K562 (cell line): ENCODE data around the gene ETHE1. TPM values are rescaled to one million over a fixed set of nuclear protein-coding genes. Genes with fewer than 3 reads are reported as not detected.

ENCODE experiments used
- ATAC-seq: fragments of 200-7000 bp; cut with Tn5 transposase; 3 replicates; pipeline ENCODE4 v1.9.1; 2020; ENCODE audit warnings: moderate library complexity
- BruUV-seq: library from RNA; stranded (reverse); fragments of 400-500 nt; replicated peaks from 2 replicates; lab custom pipeline; 2021; lab: Mats Ljungman, UMichigan
- CTCF ChIA-PET: fragments of 300-600 bp; formaldehyde crosslinking; extraction: SDS; loops from one replicate; lab custom pipeline; 2021; ENCODE audit warnings: low intra/inter-chr PET ratio; lab: Yijun Ruan, JAX
- POLR2A ChIA-PET: fragments of 300-600, 350-650 bp; sonication (Branson Sonifier 250); formaldehyde crosslinking; extraction: SDS; loops from one replicate; lab custom pipeline; 2021; ENCODE audit warnings: antibody characterized with exemption, inconsistent platforms; lab: Yijun Ruan, JAX
- DNase-seq, 4 experiments: peaks; one replicate each; pipeline versions ENCODE4 v3.0.0 to v3.0.0-alpha.2; 2011 to 2018; ENCODE audit warnings: low spot score in 3 of 4, mixed read lengths in 3 of 4; ENCODE audit errors: extremely low read depth in 1 of 4
- FAIRE-seq: peaks from 2 replicates; lab custom pipeline; 2011; peaks lifted over from hg19 to GRCh38; lab: Jason Lieb, UNC
- H2AFZ ChIP-seq: 2 replicates; pipeline ENCODE4 v1.6.0; 2011; ENCODE audit warnings: low read depth, low read length, control low read depth, inconsistent platforms
- H3K27ac ChIP-seq: fragments of 200-600 bp; 3 replicates; pipeline ENCODE4 v1.8.0; 2011; ENCODE audit warnings: low read depth, mild to moderate bottlenecking, control low read depth, inconsistent platforms, low read length, moderate library complexity, mixed read lengths; ENCODE audit errors: extremely low read depth
- H3K27me3 ChIP-seq, 2 experiments: fragments of 300-600 bp in 1 of 2; 2 replicates in 1 of 2; 3 replicates in 1 of 2; pipeline versions ENCODE4 v1.6.0 to v1.8.0; 2011; ENCODE audit warnings: inconsistent platforms in 2 of 2, low read length in 2 of 2, mild to moderate bottlenecking in 1 of 2, mixed read lengths in 1 of 2, moderate library complexity in 1 of 2; ENCODE audit not compliant: control insufficient read depth in 2 of 2, insufficient read depth in 2 of 2
- H3K36me3 ChIP-seq: fragments of 300-600 bp; 3 replicates; pipeline ENCODE4 v1.8.0; 2011; ENCODE audit warnings: mild to moderate bottlenecking, low read length, inconsistent platforms; ENCODE audit not compliant: control insufficient read depth, insufficient read depth
- H3K4me1 ChIP-seq, 2 experiments: fragments of 200-600 bp in 1 of 2; replicated peaks in 1 of 2; 2 replicates in 1 of 2; 3 replicates in 1 of 2; pipeline versions ENCODE4 v1.5.1 to v1.8.0; 2011; ENCODE audit warnings: inconsistent platforms in 2 of 2, low read length in 2 of 2, mild to moderate bottlenecking in 1 of 2, mixed read lengths in 1 of 2, moderate library complexity in 1 of 2; ENCODE audit not compliant: control insufficient read depth in 2 of 2, insufficient read depth in 2 of 2
- H3K4me2 ChIP-seq: 2 replicates; pipeline ENCODE4 v1.6.1; 2011; ENCODE audit warnings: low read length, control low read depth, inconsistent platforms, mixed read lengths; ENCODE audit not compliant: insufficient read depth
- H3K4me3 ChIP-seq: fragments of 200-600 bp; sonication (generic), shearing (Covaris generic); 2 replicates; pipeline ENCODE4 v1.5.1; 2016; ENCODE audit warnings: control low read depth, inconsistent platforms
- H3K79me2 ChIP-seq: fragments of 200-600 bp; 3 replicates; pipeline ENCODE4 v1.8.0; 2011; ENCODE audit warnings: low read length, inconsistent platforms; ENCODE audit not compliant: control insufficient read depth, insufficient read depth
- H3K9ac ChIP-seq, 2 experiments: 2 replicates each; pipeline versions ENCODE4 v1.6.0 to v1.6.1; 2011; ENCODE audit warnings: low read depth in 2 of 2, low read length in 2 of 2, control low read depth in 1 of 2, inconsistent platforms in 1 of 2, mild to moderate bottlenecking in 1 of 2, mixed read lengths in 1 of 2; ENCODE audit not compliant: insufficient read depth in 1 of 2
- H3K9me1 ChIP-seq: one replicate; pipeline ENCODE4 v1.6.0; 2011; ENCODE audit warnings: inconsistent platforms, mild to moderate bottlenecking, low read length, moderate library complexity; ENCODE audit not compliant: control insufficient read depth, insufficient read depth
- H3K9me3 ChIP-seq: replicated peaks from 2 replicates; pipeline ENCODE4 v1.5.1; 2011; ENCODE audit warnings: low read depth, low read length, inconsistent platforms; ENCODE audit not compliant: control insufficient read depth, insufficient read depth
- H4K20me1 ChIP-seq: replicated peaks from 2 replicates; pipeline ENCODE4 v1.6.1; 2011; ENCODE audit warnings: low read length, inconsistent platforms, mixed read lengths; ENCODE audit not compliant: control insufficient read depth, insufficient read depth
- ZNF316 ChIP-seq: fragments of 450-650 bp; IDR thresholded peaks from 2 replicates; pipeline ENCODE4 v1.6.1; 2016
- ZNF639 ChIP-seq, 2 experiments: fragments of 200-800 bp in 1 of 2; sonication (Bioruptor generic) in 1 of 2; sonication (generic) in 1 of 2; formaldehyde crosslinking in 1 of 2; IDR thresholded peaks in 1 of 2; conservative IDR thresholded peaks in 1 of 2; 2 replicates each; pipeline versions ENCODE4 v1.5.0 to v1.6.1; 2016 to 2020; ENCODE audit warnings: missing compliant biosample characterization in 1 of 2, missing genetic modification characterization in 1 of 2, missing genetic modification reagents in 1 of 2
- WGBS: fragments of 100-300 bp; shearing (Covaris generic); methylation state at CpG from one replicate; pipeline ENCODE4 v1.1.6; 2016; ENCODE audit warnings: low coverage, mixed read lengths; ENCODE audit not compliant: insufficient coverage; ENCODE audit errors: missing lambda C conversion rate; 5-methylcytosine and 5-hydroxymethylcytosine counted together
- in situ Hi-C: fragments of 300-500 bp; cut with MboI; formaldehyde crosslinking; loops from 4 replicates; pipeline ENCODE4 v1.15.0; 2018; ENCODE audit warnings: inconsistent platforms, mixed read lengths
- intact Hi-C: fragments of 100-400 bp; cut with micrococcal nuclease; formaldehyde crosslinking; loops from 2 replicates; pipeline ENCODE4 v1.14.2; 2022
- polyA plus RNA-seq, 8 experiments: library from polyadenylated mRNA; depleted of rRNA in 4 of 8; stranded (reverse) in 5 of 8; unstranded in 3 of 8; fragments of >200 nt; fragmentation: Nextera tagmentation in 2 of 8; fragmentation: Illumina TruSeq in 1 of 8; extraction: Ambion mirVana in 2 of 8; extraction: Trizol in 1 of 8; gene quantifications; 2 replicates each; pipeline versions ENCODE4 v1.2.1 to v1.2.3, GENCODE V29; 2011 to 2014; ENCODE audit warnings: inconsistent platforms in 1 of 8, missing spikeins in 1 of 8
- total RNA-seq, 7 experiments: library from RNA; depleted of rRNA in 6 of 7; stranded (reverse); fragments of >200 nt in 6 of 7; fragmentation: Illumina TruSeq in 2 of 7; extraction: Trizol in 2 of 7; gene quantifications; 2 replicates each; pipeline versions ENCODE4 v1.2.1 to v1.2.3, GENCODE V29; 2011 to 2021; ENCODE audit warnings: low replicate concordance in 1 of 7

ETHE1 gene
- total and polyA plus RNA-seq, 9 of the 15 experiments (the other 6 are each of a cell fraction or from before 2014, with no cell fraction given), result 2.9 to 21.0 (median 10.2) TPM

- no peak for TF ChIP-seq ZNF639 (CRISPR knock-in tag; conservative IDR thresholded peaks at IDR 0.05 in 1 of 2, IDR thresholded peaks at IDR 0.05 in 1 of 2)
Observed at GRCh38 chr19:43545981-43546380, 19.0 kb upstream of the ETHE1 start (continued).

- H3K27me3 ChIP-seq, result no peaks in the 10 kb centered on the region
- no peaks in the 10 kb centered on the region for H3K79me2 ChIP-seq
- in situ Hi-C loops, result no loop called here
- H3K9me3 ChIP-seq, result no peaks in the 10 kb centered on the region
- intact Hi-C loops, result no loop called here
- H3K4me3 ChIP-seq, result no peak overlapping the region
- ChIA-PET POLR2A (interaction anchor here (0.8 kb wide), 1 partner anchor 10 kb away, joined by 3 read pairs; no protein-coding TSS in a partner anchor), CTCF (no interaction called here)
- H2AFZ ChIP-seq, result no peak overlapping the region
- no TSS peak for BruUV-seq
- H3K9me1 ChIP-seq, result no peaks in the 10 kb centered on the region
- ATAC-seq, result no peak
- no peak overlapping the region for H3K27ac ChIP-seq
- no peak overlapping the region for H3K4me2 ChIP-seq
- no peak for DNase-seq
- peak overlapping the region in 1 of 2 experiments; percentile 23; a peak in 1 of 4 replicates for H3K9ac ChIP-seq
- H4K20me1 ChIP-seq, result no peaks in the 10 kb centered on the region
- H3K36me3 ChIP-seq, result peaks cover 50% of the 10 kb centered on the region; the same call in 2 of the 3 replicates
- no peaks in the 10 kb centered on the region; a peak in 1 of 5 replicates for H3K4me1 ChIP-seq
- TF ChIP-seq ZNF316, result no peak
- WGBS, result 83% methylated on average over 5 of the region's 5 CpGs
- FAIRE-seq, result no peak
Observed at GRCh38 chr19:43545276-43545675, 18.3 kb upstream of the ETHE1 start.
